Neural cell (in vitro differentiated cells): ENCODE data around the gene OR14A16.

ENCODE experiments used
- EZH2 ChIP-seq: fragments of 200-600, 300-800 bp; shearing (Covaris generic), sonication (generic); IDR thresholded peaks from 2 replicates; pipeline ENCODE4 v1.6.1; 2014; ENCODE audit warnings: antibody characterized with exemption, low read length, borderline replicate concordance, mild to moderate bottlenecking; ENCODE audit not compliant: insufficient read depth, poor library complexity, severe bottlenecking
- RAD21 ChIP-seq: fragments of 450-650 bp; conservative IDR thresholded peaks from 2 replicates; pipeline ENCODE4 v1.6.1; 2014; ENCODE audit warnings: antibody characterized with exemption, mild to moderate bottlenecking, moderate library complexity
- SMC3 ChIP-seq: fragments of 450-650 bp; conservative IDR thresholded peaks from 2 replicates; pipeline ENCODE4 v1.6.1; 2014; ENCODE audit warnings: antibody characterized with exemption, mild to moderate bottlenecking, moderate library complexity; ENCODE audit not compliant: poor library complexity
- TF ChIP-seq, protein P1 (sequence below): fragments of 450-650 bp; IDR thresholded peaks from 2 replicates; pipeline ENCODE4 v1.5.1; 2014; ENCODE audit warnings: antibody characterized with exemption, mild to moderate bottlenecking, moderate library complexity; ENCODE audit not compliant: poor library complexity, severe bottlenecking
- TF ChIP-seq, protein P2 (sequence below): IDR thresholded peaks from 2 replicates; pipeline ENCODE4 v1.6.1; 2012; ENCODE audit warnings: borderline replicate concordance

GRCh38 chr1:247843411-247843810, 19.5 kb upstream of the OR14A16 start:
- TF ChIP-seq, protein P1, sequence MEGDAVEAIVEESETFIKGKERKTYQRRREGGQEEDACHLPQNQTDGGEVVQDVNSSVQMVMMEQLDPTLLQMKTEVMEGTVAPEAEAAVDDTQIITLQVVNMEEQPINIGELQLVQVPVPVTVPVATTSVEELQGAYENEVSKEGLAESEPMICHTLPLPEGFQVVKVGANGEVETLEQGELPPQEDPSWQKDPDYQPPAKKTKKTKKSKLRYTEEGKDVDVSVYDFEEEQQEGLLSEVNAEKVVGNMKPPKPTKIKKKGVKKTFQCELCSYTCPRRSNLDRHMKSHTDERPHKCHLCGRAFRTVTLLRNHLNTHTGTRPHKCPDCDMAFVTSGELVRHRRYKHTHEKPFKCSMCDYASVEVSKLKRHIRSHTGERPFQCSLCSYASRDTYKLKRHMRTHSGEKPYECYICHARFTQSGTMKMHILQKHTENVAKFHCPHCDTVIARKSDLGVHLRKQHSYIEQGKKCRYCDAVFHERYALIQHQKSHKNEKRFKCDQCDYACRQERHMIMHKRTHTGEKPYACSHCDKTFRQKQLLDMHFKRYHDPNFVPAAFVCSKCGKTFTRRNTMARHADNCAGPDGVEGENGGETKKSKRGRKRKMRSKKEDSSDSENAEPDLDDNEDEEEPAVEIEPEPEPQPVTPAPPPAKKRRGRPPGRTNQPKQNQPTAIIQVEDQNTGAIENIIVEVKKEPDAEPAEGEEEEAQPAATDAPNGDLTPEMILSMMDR: no peak
- TF ChIP-seq RAD21 (no peak), SMC3 (no peak), EZH2 (no peak)
- TF ChIP-seq, protein P2, sequence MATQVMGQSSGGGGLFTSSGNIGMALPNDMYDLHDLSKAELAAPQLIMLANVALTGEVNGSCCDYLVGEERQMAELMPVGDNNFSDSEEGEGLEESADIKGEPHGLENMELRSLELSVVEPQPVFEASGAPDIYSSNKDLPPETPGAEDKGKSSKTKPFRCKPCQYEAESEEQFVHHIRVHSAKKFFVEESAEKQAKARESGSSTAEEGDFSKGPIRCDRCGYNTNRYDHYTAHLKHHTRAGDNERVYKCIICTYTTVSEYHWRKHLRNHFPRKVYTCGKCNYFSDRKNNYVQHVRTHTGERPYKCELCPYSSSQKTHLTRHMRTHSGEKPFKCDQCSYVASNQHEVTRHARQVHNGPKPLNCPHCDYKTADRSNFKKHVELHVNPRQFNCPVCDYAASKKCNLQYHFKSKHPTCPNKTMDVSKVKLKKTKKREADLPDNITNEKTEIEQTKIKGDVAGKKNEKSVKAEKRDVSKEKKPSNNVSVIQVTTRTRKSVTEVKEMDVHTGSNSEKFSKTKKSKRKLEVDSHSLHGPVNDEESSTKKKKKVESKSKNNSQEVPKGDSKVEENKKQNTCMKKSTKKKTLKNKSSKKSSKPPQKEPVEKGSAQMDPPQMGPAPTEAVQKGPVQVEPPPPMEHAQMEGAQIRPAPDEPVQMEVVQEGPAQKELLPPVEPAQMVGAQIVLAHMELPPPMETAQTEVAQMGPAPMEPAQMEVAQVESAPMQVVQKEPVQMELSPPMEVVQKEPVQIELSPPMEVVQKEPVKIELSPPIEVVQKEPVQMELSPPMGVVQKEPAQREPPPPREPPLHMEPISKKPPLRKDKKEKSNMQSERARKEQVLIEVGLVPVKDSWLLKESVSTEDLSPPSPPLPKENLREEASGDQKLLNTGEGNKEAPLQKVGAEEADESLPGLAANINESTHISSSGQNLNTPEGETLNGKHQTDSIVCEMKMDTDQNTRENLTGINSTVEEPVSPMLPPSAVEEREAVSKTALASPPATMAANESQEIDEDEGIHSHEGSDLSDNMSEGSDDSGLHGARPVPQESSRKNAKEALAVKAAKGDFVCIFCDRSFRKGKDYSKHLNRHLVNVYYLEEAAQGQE: no peak
